HFFc6 (cell line): ENCODE results near the gene RPUSD2. TPM values are rescaled to one million over a fixed set of nuclear protein-coding genes. Genes with fewer than 3 reads are reported as not detected.

Experiments
- DNase-seq: peaks from one replicate; pipeline ENCODE4 v3.0.0-alpha.2; 2018
- H3K27ac Mint-ChIP-seq: 2 replicates; pipeline ENCODE4 v1.8.0; 2020; ENCODE audit warnings: mild to moderate bottlenecking, mixed read lengths
- H3K27me3 Mint-ChIP-seq: 2 replicates; pipeline ENCODE4 v1.8.0; 2021; ENCODE audit warnings: mild to moderate bottlenecking, moderate library complexity, mixed read lengths; ENCODE audit not compliant: insufficient read depth
- H3K36me3 Mint-ChIP-seq: 2 replicates; pipeline ENCODE4 v1.8.0; 2021; ENCODE audit warnings: low read depth, mixed read lengths
- H3K4me1 Mint-ChIP-seq: 2 replicates; pipeline ENCODE4 v1.8.0; 2020; ENCODE audit warnings: low read depth, mixed read lengths
- H3K4me3 Mint-ChIP-seq: 2 replicates; pipeline ENCODE4 v1.8.0; 2020; ENCODE audit warnings: mild to moderate bottlenecking, moderate library complexity, mixed read lengths
- H3K9me3 Mint-ChIP-seq: 2 replicates; pipeline ENCODE4 v1.8.0; 2020; ENCODE audit warnings: mild to moderate bottlenecking, mixed read lengths
- total RNA-seq, 6 experiments: library from RNA; stranded (reverse); fragmentation: NEBNext Ultra II Directional; extraction: Animal tissue kit (Norgen Biotek cat#: 25700); gene quantifications; 2 replicates in 1 of 6; 3 replicates in 5 of 6; pipeline ENCODE4 v1.2.3, GENCODE V29; 2021
- TF ChIP-seq, protein P1 (sequence below): fragments of 200-600 bp; sonication (generic); IDR thresholded peaks from 2 replicates; pipeline ENCODE4 v1.5.0; 2021; ENCODE audit warnings: antibody characterized with exemption, mild to moderate bottlenecking

RPUSD2 gene
- total RNA-seq, 6 experiments from 2014 or later: 10.3 to 13.7 (median 11.9) TPM

DNA sequence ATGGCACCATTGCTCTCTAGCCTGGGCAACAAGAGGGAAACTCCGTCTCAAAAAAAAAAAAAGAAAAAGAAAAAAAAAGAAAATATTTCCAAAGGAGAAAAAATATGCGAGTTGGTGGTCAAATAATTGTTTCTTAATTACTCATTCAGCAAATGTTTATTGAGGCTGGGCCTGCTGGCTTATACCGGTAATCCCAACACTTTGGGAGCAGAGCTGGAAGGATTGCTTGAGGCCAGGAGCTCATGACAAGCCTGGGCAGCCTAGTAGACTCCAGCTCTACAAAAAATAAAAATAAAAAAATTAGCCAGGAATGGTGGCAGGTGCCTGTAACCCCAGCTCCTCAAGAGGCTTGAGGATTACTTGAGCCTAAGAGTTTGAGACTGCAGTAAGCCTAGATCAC is 29.0 kb downstream of the RPUSD2 start:
- Mint-ChIP-seq H3K4me3 (no peak overlapping the region), H3K27ac (no peak overlapping the region), H3K4me1 (peaks cover 29% of the 10 kb centered on the region), H3K36me3 (no peaks in the 10 kb centered on the region), H3K27me3 (peaks cover 3% of the 10 kb centered on the region; the same call in 1 of the 2 replicates), H3K9me3 (no peaks in the 10 kb centered on the region)
- TF ChIP-seq, protein P1, sequence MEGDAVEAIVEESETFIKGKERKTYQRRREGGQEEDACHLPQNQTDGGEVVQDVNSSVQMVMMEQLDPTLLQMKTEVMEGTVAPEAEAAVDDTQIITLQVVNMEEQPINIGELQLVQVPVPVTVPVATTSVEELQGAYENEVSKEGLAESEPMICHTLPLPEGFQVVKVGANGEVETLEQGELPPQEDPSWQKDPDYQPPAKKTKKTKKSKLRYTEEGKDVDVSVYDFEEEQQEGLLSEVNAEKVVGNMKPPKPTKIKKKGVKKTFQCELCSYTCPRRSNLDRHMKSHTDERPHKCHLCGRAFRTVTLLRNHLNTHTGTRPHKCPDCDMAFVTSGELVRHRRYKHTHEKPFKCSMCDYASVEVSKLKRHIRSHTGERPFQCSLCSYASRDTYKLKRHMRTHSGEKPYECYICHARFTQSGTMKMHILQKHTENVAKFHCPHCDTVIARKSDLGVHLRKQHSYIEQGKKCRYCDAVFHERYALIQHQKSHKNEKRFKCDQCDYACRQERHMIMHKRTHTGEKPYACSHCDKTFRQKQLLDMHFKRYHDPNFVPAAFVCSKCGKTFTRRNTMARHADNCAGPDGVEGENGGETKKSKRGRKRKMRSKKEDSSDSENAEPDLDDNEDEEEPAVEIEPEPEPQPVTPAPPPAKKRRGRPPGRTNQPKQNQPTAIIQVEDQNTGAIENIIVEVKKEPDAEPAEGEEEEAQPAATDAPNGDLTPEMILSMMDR: no peak
- no peak for DNase-seq

- TF ChIP-seq, protein P1: no peak
- DNase-seq: no peak
- H3K4me3 Mint-ChIP-seq: no peak overlapping the region
- no peaks in the 10 kb centered on the region for H3K9me3 Mint-ChIP-seq
- no peak overlapping the region for H3K27ac Mint-ChIP-seq
- H3K27me3 Mint-ChIP-seq: peaks cover 2% of the 10 kb centered on the region; the same call in 1 of the 2 replicates
- H3K36me3 Mint-ChIP-seq: no peaks in the 10 kb centered on the region
- peaks cover 23% of the 10 kb centered on the region; the same call in 1 of the 2 replicates for H3K4me1 Mint-ChIP-seq
Measured at GRCh38 chr15:40598672-40599071, 29.6 kb downstream of the RPUSD2 start.

DNA sequence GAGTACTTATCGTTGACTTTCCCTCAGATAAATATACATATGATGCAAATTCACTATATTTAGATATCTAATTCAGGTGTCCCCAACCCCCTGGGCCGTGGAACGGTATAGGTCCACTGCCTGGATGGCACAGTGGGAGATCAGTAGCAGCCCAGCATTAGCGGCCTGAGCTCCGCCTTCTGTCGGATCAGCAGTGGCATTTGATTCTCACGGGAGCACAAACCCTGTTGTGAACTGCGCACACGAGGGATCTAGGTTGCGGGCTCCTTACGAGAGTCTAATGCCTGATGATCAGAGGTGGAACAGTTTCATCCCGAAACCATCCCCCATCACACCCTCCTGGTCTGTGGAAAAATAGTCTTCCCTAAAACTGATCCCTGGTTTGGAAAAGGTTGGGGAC is 31.9 kb downstream of the RPUSD2 start:
- peaks cover 14% of the 10 kb centered on the region; the same call in 1 of the 2 replicates for H3K4me1 Mint-ChIP-seq
- no peaks in the 10 kb centered on the region for H3K36me3 Mint-ChIP-seq
- no peaks in the 10 kb centered on the region; the same call in 1 of the 2 replicates for H3K27me3 Mint-ChIP-seq
- H3K9me3 Mint-ChIP-seq: no peaks in the 10 kb centered on the region
- no peak for DNase-seq
- H3K4me3 Mint-ChIP-seq: no peak overlapping the region
- TF ChIP-seq, protein P1: no peak
- no peak overlapping the region for H3K27ac Mint-ChIP-seq

GRCh38 chr15:40603935-40604334 is 34.8 kb downstream of the RPUSD2 start:
- H3K9me3 Mint-ChIP-seq: no peaks in the 10 kb centered on the region

DNA sequence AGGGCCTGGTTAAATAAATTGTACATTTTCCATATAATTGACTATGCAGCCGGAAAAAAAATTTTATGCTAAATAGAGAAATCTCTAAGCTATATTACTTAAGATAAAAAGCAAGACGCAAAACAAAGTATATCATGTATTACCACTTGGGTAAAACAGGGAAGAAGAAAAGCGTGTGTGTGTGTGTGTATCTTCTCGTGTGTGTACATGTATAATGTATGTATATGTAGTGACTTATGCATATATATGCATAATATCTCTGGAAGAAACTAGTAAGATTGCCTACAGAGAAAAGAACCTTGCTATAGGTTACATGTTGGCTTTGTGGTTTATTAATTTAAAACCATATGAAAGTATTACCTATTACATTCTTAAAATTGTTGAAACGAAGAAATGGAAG is 44.0 kb downstream of the RPUSD2 start:
- Mint-ChIP-seq H3K4me3 (no peak overlapping the region), H3K27me3 (peaks cover 2% of the 10 kb centered on the region; the same call in 1 of the 2 replicates), H3K4me1 (no peaks in the 10 kb centered on the region), H3K27ac (no peak overlapping the region), H3K9me3 (no peaks in the 10 kb centered on the region), H3K36me3 (no peaks in the 10 kb centered on the region)
- DNase-seq: no peak
- TF ChIP-seq, protein P1: no peak

More at GRCh38 chr15:40603935-40604334, 34.8 kb downstream of the RPUSD2 start:
- no peak overlapping the region for H3K4me3 Mint-ChIP-seq
- peaks cover 6% of the 10 kb centered on the region; the same call in 1 of the 2 replicates for H3K4me1 Mint-ChIP-seq
- peaks cover 4% of the 10 kb centered on the region; the same call in 1 of the 2 replicates for H3K36me3 Mint-ChIP-seq
- no peaks in the 10 kb centered on the region; the same call in 1 of the 2 replicates for H3K27me3 Mint-ChIP-seq
- DNase-seq: no peak
- TF ChIP-seq, protein P1: no peak
- H3K27ac Mint-ChIP-seq: no peak overlapping the region
